Psoas muscle (tissue), 8 donors: ENCODE results near the gene IFITM10. TPM values are rescaled to one million over a fixed set of nuclear protein-coding genes. Genes with fewer than 3 reads are reported as not detected.

Experiments used
- ATAC-seq, 4 donors: fragments of 200-7000 bp; cut with Tn5 transposase; one replicate each; pipeline ENCODE4 v1.9.1; 2020; ENCODE audit warnings: moderate library complexity in 3 of 4, mild to moderate bottlenecking in 2 of 4
- DNase-seq, 2 donors: peaks; one replicate each; pipeline ENCODE4 v3.0.0-alpha.2; 2020
- H3K27ac ChIP-seq: fragments of 200-600 bp; one replicate; pipeline ENCODE4 v1.8.0; 2022
- H3K27me3 ChIP-seq, 3 donors: fragments of 200-600 bp in 1 of 3; one replicate each; pipeline versions ENCODE4 v1.6.1 to v1.8.0; 2013 to 2022; ENCODE audit warnings: low read length in 2 of 3, mild to moderate bottlenecking in 2 of 3, moderate library complexity in 1 of 3; ENCODE audit not compliant: insufficient read depth in 3 of 3
- H3K36me3 ChIP-seq, 2 donors: fragments of 200-600 bp in 1 of 2; one replicate each; pipeline versions ENCODE4 v1.6.1 to v1.8.0; 2013 to 2022; ENCODE audit warnings: low read depth in 1 of 2, mild to moderate bottlenecking in 1 of 2, moderate library complexity in 1 of 2; ENCODE audit not compliant: insufficient read depth in 1 of 2
- H3K4me1 ChIP-seq: fragments of 200-600 bp; one replicate; pipeline ENCODE4 v1.8.0; 2022
- H3K4me3 ChIP-seq: fragments of 200-600 bp; one replicate; pipeline ENCODE4 v1.8.0; 2022; ENCODE audit warnings: mild to moderate bottlenecking
- H3K9me3 ChIP-seq: fragments of 200-600 bp; one replicate; pipeline ENCODE4 v1.8.0; 2022
- CTCF ChIP-seq: fragments of 200-600 bp; IDR thresholded peaks from one replicate; pipeline ENCODE4 v1.8.0; 2022; ENCODE audit warnings: antibody characterized with exemption
- WGBS, 3 donors: extraction: QIAGEN DNeasy Blood & Tissue Kit; methylation state at CpG; one replicate each; pipeline versions ENCODE4 v1.1.6 to v1.1.7; 2013; 5-methylcytosine and 5-hydroxymethylcytosine counted together
- intact Hi-C, 2 donors: fragments of 100-400 bp; cut with DNase I; formaldehyde crosslinking; loops; one replicate each; pipeline versions ENCODE4 v1.11.0 to v1.14.2; 2022
- polyA plus RNA-seq, 3 donors: library from polyadenylated mRNA; stranded (reverse); fragments of 200-250 nt; gene quantifications; one replicate each; pipeline ENCODE4 v1.2.3, GENCODE V29; 2013
- total RNA-seq, 4 donors: library from RNA; stranded (reverse); fragmentation: NEBNext Ultra II Directional in 2 of 4; extraction: Animal tissue kit (Norgen Biotek cat#: 25700) in 2 of 4; gene quantifications; one replicate each; pipeline versions ENCODE4 v1.2.1 to v1.2.4, GENCODE V29; 2021 to 2023
- donor health status: healthy with polysubstance abuse.
- donor health status: DM: no; HTN: no; CAD: no; lungs with moderate emphysema.
- donor health status: Bipolar disorder and iron deficiency.
- donor health status: healthy.
- donor health status: DM: yes; HTN: yes; CAD: no.
- donor health status: DM: no; HTN: no; CAD: no.
- donor health status: DM: no; HTN: no; CAD: no.
- donor health status: DM: yes; HTN: yes; CAD: no.

Gene IFITM10
- total and polyA plus RNA-seq, 7 donors: 0.70 to 6.1 (median 1.6) TPM

- intact Hi-C loops: loop anchor here in 1 of 2 donors (5.0 kb wide), 1 partner anchor 83 kb away; no protein-coding TSS in a partner anchor
- DNase-seq (no peak), ATAC-seq (peak in 2 of 4 donors; percentile 4 to 16)
- Histone ChIP-seq H3K36me3 (no peaks in the 10 kb centered on the region), H3K4me3 (no peak overlapping the region), H3K9me3 (peaks cover 7% of the 10 kb centered on the region), H3K27me3 (peaks cover 0 to 70% (median 17%) of the 10 kb centered on the region in 3 donors), H3K4me1 (no peaks in the 10 kb centered on the region), H3K27ac (no peak overlapping the region)
- WGBS, 3 donors: 65 to 67% (median 67%) methylated on average over 28 of the region's 28 CpGs
- TF ChIP-seq CTCF: no peak
Measured at GRCh38 chr11:1733716-1734640, 16.4 kb downstream of the IFITM10 start.

GRCh38 chr11:1733009-1733715 lies 17.2 kb downstream of the IFITM10 start:
- WGBS, 3 donors: 58 to 69% (median 60%) methylated on average over 14 of the region's 14 CpGs
- peaks cover 7% of the 10 kb centered on the region for H3K9me3 ChIP-seq
- H3K27ac ChIP-seq: no peak overlapping the region
- no peak overlapping the region for H3K4me3 ChIP-seq
- no peak for TF ChIP-seq CTCF
- H3K4me1 ChIP-seq: no peaks in the 10 kb centered on the region
- ATAC-seq: peak in 2 of 4 donors; percentile 2 to 9
- DNase-seq: no peak
- peaks cover 0 to 72% (median 19%) of the 10 kb centered on the region in 3 donors for H3K27me3 ChIP-seq
- no peaks in the 10 kb centered on the region for H3K36me3 ChIP-seq
- intact Hi-C loops: loop anchor here in 1 of 2 donors (5.0 kb wide), 1 partner anchor 84 kb away; no protein-coding TSS in a partner anchor

GRCh38 chr11:1732418-1733008 lies 17.9 kb downstream of the IFITM10 start:
- intact Hi-C loops: loop anchor here in 1 of 2 donors (5.0 kb wide), 1 partner anchor 85 kb away; no protein-coding TSS in a partner anchor
- Histone ChIP-seq H3K36me3 (no peaks in the 10 kb centered on the region), H3K9me3 (peaks cover 7% of the 10 kb centered on the region), H3K4me3 (no peak overlapping the region), H3K27me3 (peaks cover 0 to 74% (median 21%) of the 10 kb centered on the region in 3 donors), H3K4me1 (no peaks in the 10 kb centered on the region), H3K27ac (no peak overlapping the region)
- no peak for DNase-seq
- no peak for TF ChIP-seq CTCF
- 24 to 34% (median 26%) methylated on average over 13 of the region's 13 CpGs for WGBS, 3 donors
- no peak for ATAC-seq

GRCh38 chr11:1731451-1732059 lies 18.8 kb downstream of the IFITM10 start:
- WGBS, 3 donors: 88 to 92% (median 91%) methylated on average over 5 of the region's 5 CpGs
- ATAC-seq: no peak
- no peaks in the 10 kb centered on the region for H3K36me3 ChIP-seq

More at GRCh38 chr11:1731451-1732059, 18.8 kb downstream of the IFITM10 start:
- Histone ChIP-seq H3K4me1 (no peaks in the 10 kb centered on the region), H3K4me3 (no peak overlapping the region), H3K9me3 (no peaks in the 10 kb centered on the region), H3K27ac (no peak overlapping the region), H3K27me3 (peaks cover 0 to 67% (median 19%) of the 10 kb centered on the region in 3 donors)
- DNase-seq: no peak
- intact Hi-C loops: loop anchor here in 1 of 2 donors (5.0 kb wide), 1 partner anchor 86 kb away; no protein-coding TSS in a partner anchor
- TF ChIP-seq CTCF: no peak
